Measurements from ENCODE around the gene METRNL.
"Not testable (repeated sequence)": the region's sequence is repeated elsewhere in the genome, so short reads cannot be mapped to it uniquely, and the experiment has no call there.

METRNL gene

GRCh38 chr17:83036193-83036592 lies 43.2 kb upstream of the METRNL start:
- no peak for TF ChIP-seq CTCF (conservative IDR thresholded peaks at IDR 0.05; ENCODE audit: low read depth, low read length)
- no peak overlapping the region for H3K4me3 ChIP-seq (ENCODE audit: low read length)
- DNase-seq (ENCODE audit: low read depth), result no peak

- DNase-seq (ENCODE audit: low read depth), result no peak
- TF ChIP-seq CTCF (conservative IDR thresholded peaks at IDR 0.05; ENCODE audit: low read depth, low read length), result no peak
- H3K4me3 ChIP-seq (ENCODE audit: low read length), result no peak overlapping the region
Measured at GRCh38 chr17:83036666-83037065, 42.7 kb upstream of the METRNL start.

GRCh38 chr17:83037084-83037873 lies 42.1 kb upstream of the METRNL start:
- no peak for DNase-seq (ENCODE audit: low read depth)
- H3K4me3 ChIP-seq (ENCODE audit: low read length), result no peak overlapping the region
- TF ChIP-seq CTCF (conservative IDR thresholded peaks at IDR 0.05; ENCODE audit: low read depth, low read length), result no peak

GRCh38 chr17:83037874-83038165 lies 41.6 kb upstream of the METRNL start:
- H3K4me3 ChIP-seq (ENCODE audit: low read length), result no peak overlapping the region
- DNase-seq (ENCODE audit: low read depth), result no peak
- no peak for TF ChIP-seq CTCF (conservative IDR thresholded peaks at IDR 0.05; ENCODE audit: low read depth, low read length)

GRCh38 chr17:83038983-83039382 lies 40.4 kb upstream of the METRNL start:
- not testable (repeated sequence) for DNase-seq (ENCODE audit: low read depth); H3K4me3 ChIP-seq (ENCODE audit: low read length)

GRCh38 chr17:83041305-83041704 lies 38.1 kb upstream of the METRNL start:
- no peak for TF ChIP-seq CTCF (conservative IDR thresholded peaks at IDR 0.05; ENCODE audit: low read depth, low read length)
- no peak overlapping the region for H3K4me3 ChIP-seq (ENCODE audit: low read length)
- no peak for DNase-seq (ENCODE audit: low read depth)

GRCh38 chr17:83042522-83043158 lies 36.8 kb upstream of the METRNL start:
- H3K4me3 ChIP-seq (ENCODE audit: low read length), result no peak overlapping the region
- TF ChIP-seq CTCF (conservative IDR thresholded peaks at IDR 0.05; ENCODE audit: low read depth, low read length), result no peak
- no peak for DNase-seq (ENCODE audit: low read depth)

GRCh38 chr17:83044479-83044878 lies 34.9 kb upstream of the METRNL start:
- DNase-seq (ENCODE audit: low read depth); H3K4me3 ChIP-seq (ENCODE audit: low read length): not testable (repeated sequence)

Measured in retinal pigment epithelial cell (primary cell).